GM12878 (cell line): ENCODE results near the gene TTLL12. TPM values are rescaled to one million over a fixed set of nuclear protein-coding genes. Genes with fewer than 3 reads are reported as not detected.

ENCODE experiments used
- ATAC-seq: fragments of 200-7000 bp; cut with Tn5 transposase; 3 replicates; pipeline ENCODE4 v1.9.1; 2020; ENCODE audit warnings: mild to moderate bottlenecking, moderate library complexity
- BruUV-seq: library from RNA; stranded (reverse); fragments of 400-500 nt; replicated peaks from 2 replicates; lab custom pipeline; 2021; lab: Mats Ljungman, UMichigan
- CTCF ChIA-PET: fragments of 300-600 bp; sonication (Branson Sonifier 250); formaldehyde crosslinking; extraction: SDS; loops from one replicate; lab custom pipeline; 2021; ENCODE audit warnings: inconsistent platforms; lab: Yijun Ruan, JAX
- POLR2A ChIA-PET: fragments of 350-600 bp; formaldehyde crosslinking; extraction: SDS; loops from one replicate; lab custom pipeline; 2021; ENCODE audit warnings: inconsistent platforms; lab: Charles Lee
- RAD21 ChIA-PET: fragments of 300-600 bp; sonication (Branson Sonifier 250); formaldehyde crosslinking; loops from one replicate; lab custom pipeline; 2023; ENCODE audit warnings: antibody characterized with exemption; ENCODE audit not compliant: unreplicated experiment; lab: Charles Lee
- SMC1A ChIA-PET: fragments of 300-600 bp; sonication (Branson Sonifier 250); formaldehyde crosslinking; loops from one replicate; lab custom pipeline; 2023; ENCODE audit not compliant: unreplicated experiment, uncharacterized antibody; lab: Charles Lee
- DNase-seq: peaks from one replicate; pipeline ENCODE4 v3.0.0-alpha.2; 2011; ENCODE audit warnings: low read depth, low spot score
- FAIRE-seq: peaks from 3 replicates; lab custom pipeline; 2011; peaks lifted over from hg19 to GRCh38; lab: Jason Lieb, UNC
- H2AFZ ChIP-seq: 2 replicates; pipeline ENCODE4 v1.6.0; 2011; ENCODE audit warnings: low read depth, low read length, control low read depth; ENCODE audit not compliant: control insufficient read depth
- H3K27ac ChIP-seq: 2 replicates; pipeline ENCODE4 v1.5.1; 2011; ENCODE audit warnings: control low read depth; ENCODE audit not compliant: control insufficient read depth, insufficient read depth
- H3K27me3 ChIP-seq, 2 experiments: replicated peaks in 1 of 2; 2 replicates each; pipeline versions ENCODE4 v1.6.0 to v1.6.1; 2011; ENCODE audit warnings: low read length in 1 of 2; ENCODE audit not compliant: control insufficient read depth in 2 of 2, insufficient read depth in 2 of 2
- H3K36me3 ChIP-seq, 2 experiments: 2 replicates each; pipeline ENCODE4 v1.5.1; 2011; ENCODE audit warnings: low read length in 1 of 2; ENCODE audit not compliant: control insufficient read depth in 2 of 2, insufficient read depth in 2 of 2
- H3K4me1 ChIP-seq: 2 replicates; pipeline ENCODE4 v1.6.1; 2011; ENCODE audit warnings: mild to moderate bottlenecking, low read length, moderate library complexity, mixed read lengths; ENCODE audit not compliant: control insufficient read depth, insufficient read depth
- H3K4me2 ChIP-seq: 2 replicates; pipeline ENCODE4 v1.6.0; 2011; ENCODE audit warnings: control low read depth; ENCODE audit not compliant: control insufficient read depth, insufficient read depth
- H3K4me3 ChIP-seq: fragments of 200-600 bp; sonication (generic); 2 replicates; pipeline ENCODE4 v1.5.1; 2016
- H3K79me2 ChIP-seq: 2 replicates; pipeline ENCODE4 v1.6.0; 2011; ENCODE audit warnings: low read length; ENCODE audit not compliant: control insufficient read depth, insufficient read depth
- H3K9ac ChIP-seq: 2 replicates; pipeline ENCODE4 v1.8.0; 2011; ENCODE audit warnings: low read length, control low read depth, mixed read lengths; ENCODE audit not compliant: control insufficient read depth, insufficient read depth
- H3K9me3 ChIP-seq: replicated peaks from 3 replicates; pipeline ENCODE4 v1.5.1; 2011; ENCODE audit warnings: mild to moderate bottlenecking, low read length; ENCODE audit not compliant: control insufficient read depth, insufficient read depth
- H4K20me1 ChIP-seq: 2 replicates; pipeline ENCODE4 v1.6.0; 2011; ENCODE audit not compliant: control insufficient read depth, insufficient read depth
- BACH1 ChIP-seq: fragments of 450-650 bp; IDR thresholded peaks from 2 replicates; pipeline ENCODE4 v1.6.1; 2017; ENCODE audit warnings: mild to moderate bottlenecking, borderline replicate concordance
- CBX5 ChIP-seq: sonication (generic); IDR thresholded peaks from 2 replicates; pipeline ENCODE4 v1.6.1; 2016; ENCODE audit warnings: low read depth, moderate library complexity, mild to moderate bottlenecking, inconsistent platforms
- CHD2 ChIP-seq: IDR thresholded peaks from 2 replicates; pipeline ENCODE4 v1.6.1; 2011; ENCODE audit warnings: low read depth, low read length, improper control_type of control experiment, borderline replicate concordance
- CREB1 ChIP-seq: IDR thresholded peaks from 2 replicates; pipeline ENCODE4 v1.6.1; 2012; ENCODE audit warnings: low read depth, mild to moderate bottlenecking, inconsistent platforms
- CREM ChIP-seq: IDR thresholded peaks from 2 replicates; pipeline ENCODE4 v1.6.1; 2014; ENCODE audit warnings: antibody characterized with exemption, low read depth
- CTCF ChIP-seq, 3 experiments: IDR thresholded peaks in 2 of 3; conservative IDR thresholded peaks in 1 of 3; 2 replicates each; pipeline ENCODE4 v1.5.1; 2011; ENCODE audit warnings: low read depth in 3 of 3, low read length in 3 of 3, mild to moderate bottlenecking in 3 of 3, control low read depth in 2 of 3, moderate library complexity in 2 of 3, inconsistent platforms in 1 of 3, mixed read lengths in 1 of 3; ENCODE audit not compliant: control insufficient read depth in 2 of 3, insufficient read depth in 1 of 3; ENCODE audit errors: extremely low read depth in 1 of 3
- HCFC1 ChIP-seq: fragments of 150-350 bp; IDR thresholded peaks from 2 replicates; pipeline ENCODE4 v1.6.1; 2014; ENCODE audit warnings: low read length
- MEF2B ChIP-seq: fragments of 450-650 bp; IDR thresholded peaks from 2 replicates; pipeline ENCODE4 v1.6.1; 2018; ENCODE audit warnings: mild to moderate bottlenecking, moderate library complexity; ENCODE audit not compliant: partially characterized antibody, poor library complexity, severe bottlenecking
- NKRF ChIP-seq: fragments of 450-650 bp; conservative IDR thresholded peaks from 2 replicates; pipeline ENCODE4 v1.6.1; 2017; ENCODE audit warnings: mild to moderate bottlenecking, moderate library complexity
- RB1 ChIP-seq: fragments of 450-650 bp; formaldehyde crosslinking; IDR thresholded peaks from 2 replicates; pipeline ENCODE4 v1.6.1; 2017; ENCODE audit warnings: mild to moderate bottlenecking, borderline replicate concordance
- RBBP5 ChIP-seq: fragments of 200-600 bp; sonication (generic); conservative IDR thresholded peaks from 2 replicates; pipeline ENCODE4 v1.6.1; 2016
- RUNX3 ChIP-seq: IDR thresholded peaks from 2 replicates; pipeline ENCODE4 v1.6.1; 2012; ENCODE audit warnings: low read length, inconsistent platforms
- SP1 ChIP-seq: IDR thresholded peaks from one replicate; pipeline ENCODE4 v1.6.1; 2011; ENCODE audit warnings: low read depth, low read length
- YBX1 ChIP-seq: fragments of 450-650 bp; IDR thresholded peaks from 2 replicates; pipeline ENCODE4 v1.6.1; 2016; ENCODE audit warnings: antibody characterized with exemption
- ZBTB4 ChIP-seq: fragments of 450-650 bp; formaldehyde crosslinking; IDR thresholded peaks from 2 replicates; pipeline ENCODE4 v1.4.0; 2022; ENCODE audit warnings: mild to moderate bottlenecking, moderate library complexity
- ZSCAN29 ChIP-seq: fragments of 450-650 bp; IDR thresholded peaks from 2 replicates; pipeline ENCODE4 v1.6.1; 2017; ENCODE audit warnings: mild to moderate bottlenecking, moderate library complexity
- WGBS: methylation state at CpG from one replicate; pipeline ENCODE4 v1.1.6; 2016; ENCODE audit warnings: low lambda C conversion rate; ENCODE audit not compliant: insufficient replicate concordance, insufficient coverage; ENCODE audit errors: missing lambda C conversion rate; 5-methylcytosine and 5-hydroxymethylcytosine counted together
- in situ Hi-C: fragments of 300-500 bp; cut with MboI; formaldehyde crosslinking; loops from 9 replicates; pipeline ENCODE4 v1.14.3; 2018; ENCODE audit warnings: mixed read lengths
- intact Hi-C: fragments of 100-400 bp; cut with micrococcal nuclease; formaldehyde crosslinking; loops from one replicate; pipeline ENCODE4 v1.14.2; 2022; ENCODE audit not compliant: unreplicated experiment
- polyA plus RNA-seq, 11 experiments: library from polyadenylated mRNA; depleted of rRNA in 4 of 11; unstranded in 6 of 11; stranded (reverse) in 5 of 11; fragments of >200 nt; fragmentation: Nextera tagmentation in 4 of 11; fragmentation: Illumina TruSeq in 1 of 11; extraction: Ambion mirVana in 4 of 11; extraction: Trizol in 1 of 11; gene quantifications; 1 replicate in 1 of 11; 2 replicates in 10 of 11; pipeline versions ENCODE4 v1.2.1 to v1.2.3, GENCODE V29; 2011 to 2016; ENCODE audit warnings: inconsistent platforms in 2 of 11, missing spikeins in 2 of 11, low read depth in 1 of 11
- total RNA-seq, 4 experiments: library from RNA; depleted of rRNA in 3 of 4; stranded (reverse); fragments of >200 nt in 3 of 4; fragmentation: Illumina TruSeq in 1 of 4; extraction: Trizol in 1 of 4; gene quantifications; 2 replicates each; pipeline versions ENCODE4 v1.2.1 to v1.2.3, GENCODE V29; 2013 to 2021

The TTLL12 gene
- total and polyA plus RNA-seq, 10 of the 15 experiments (the other 5 are each of a cell fraction or from before 2014, with no cell fraction given), result 1.00 to 89.8 (median 38.5) TPM

GRCh38 chr22:43187171-43188099, 501 bp upstream of the TTLL12 start:
- ChIA-PET RAD21 (interaction anchor here (0.9 to 1.4 kb wide), 8 partner anchors 35 to 843 kb away, joined by 3 to 5 read pairs (median 3); no protein-coding TSS in a partner anchor), POLR2A (interaction anchor here (1.0 to 1.6 kb wide), 2 partner anchors 74 to 172 kb away, joined by 3 read pairs; no protein-coding TSS in a partner anchor), CTCF (interaction anchor here (0.9 to 1.5 kb wide), 6 partner anchors 10 to 159 kb away, joined by 3 to 4 read pairs (median 3); no protein-coding TSS in a partner anchor), SMC1A (interaction anchor here (1.3 kb wide), 1 partner anchor 19 kb away, joined by 3 read pairs; no protein-coding TSS in a partner anchor)
- DNase-seq, result peak; percentile 88
- H4K20me1 ChIP-seq, result no peaks in the 10 kb centered on the region
- H3K9ac ChIP-seq, result peak overlapping the region; percentile 66
- in situ Hi-C loops (no loop called here), intact Hi-C loops (no loop called here)
- peak overlapping the region; percentile 64 for H3K4me3 ChIP-seq
- peaks cover 5% of the 10 kb centered on the region; the same call in 2 of the 3 replicates for H3K9me3 ChIP-seq
- no peaks in the 10 kb centered on the region for H3K36me3 ChIP-seq
- ATAC-seq, result peak; percentile 96
- peak overlapping the region; percentile 73 for H3K4me2 ChIP-seq
- no TSS peak for BruUV-seq
- H3K4me1 ChIP-seq, result peaks cover 10% of the 10 kb centered on the region
- peak overlapping the region; percentile 82 for H2AFZ ChIP-seq
- FAIRE-seq, result peak; percentile 96
- WGBS, result 4% methylated on average over 36 of the region's 86 CpGs
- H3K27me3 ChIP-seq, result no peaks in the 10 kb centered on the region; a peak in 1 of 4 replicates
- H3K27ac ChIP-seq, result peak overlapping the region; percentile 85
- H3K79me2 ChIP-seq, result peaks cover 18% of the 10 kb centered on the region
- no peak for TF ChIP-seq YBX1
- no peak for TF ChIP-seq RBBP5
- TF ChIP-seq CREM, result peak; percentile 80
- peak; percentile 73 for TF ChIP-seq CHD2
- peak; percentile 89 for TF ChIP-seq RUNX3
- peak; percentile 65 for TF ChIP-seq SP1
- TF ChIP-seq CREB1, result peak; percentile 89
- TF ChIP-seq ZBTB4 (CRISPR knock-in tag), result no peak
- no peak for TF ChIP-seq NKRF
- peak; percentile 68 for TF ChIP-seq HCFC1
- TF ChIP-seq CTCF (IDR thresholded peaks at IDR 0.05 in 2 of 3, conservative IDR thresholded peaks at IDR 0.05 in 1 of 3; ENCODE audit: control insufficient read depth in 2 of 3, extremely low read depth in 1 of 3, insufficient read depth in 1 of 3, low read depth in 3 of 3, low read length in 3 of 3), result peak; percentile 48 to 73 (median 60); a peak in 5 of 6 replicates
- no peak for TF ChIP-seq BACH1
- TF ChIP-seq RB1, result peak; percentile 91
- peak; percentile 24 for TF ChIP-seq MEF2B
- TF ChIP-seq CBX5, result 0 out of 2 replicates have a peak, but pooled peaks have one; percentile 65
- TF ChIP-seq ZSCAN29, result peak; percentile 27; the same call in 1 of the 2 replicates
